ENCODE results near the gene IGSF6.
"Not testable (repeated sequence)": the region's sequence is repeated elsewhere in the genome, so short reads cannot be mapped to it uniquely, and the experiment has no call there.

Gene IGSF6

GRCh38 chr16:21652453-21652852, at the start of gene IGSF6:
IGSF6 (minus strand) TSS chr16:21652608; CDS start chr16:21652598, 10 bp downstream.
- no peak for DNase-seq

- DNase-seq = no peak
These were observed 48.9 kb upstream of the IGSF6 start for GRCh38 chr16:21701271-21701670.

- no peak for DNase-seq
These were observed 46.0 kb upstream of the IGSF6 start for GRCh38 chr16:21698169-21699032.

- no peak for DNase-seq
These were observed 44.6 kb upstream of the IGSF6 start for GRCh38 chr16:21697032-21697431.

GRCh38 chr16:21694609-21695008, 42.2 kb upstream of the IGSF6 start:
- DNase-seq = no peak

GRCh38 chr16:21690967-21691366, 38.6 kb upstream of the IGSF6 start:
- not testable (repeated sequence) for DNase-seq

GRCh38 chr16:21689107-21689506, 36.7 kb upstream of the IGSF6 start:
- no peak for DNase-seq

GRCh38 chr16:21685034-21685455, 32.6 kb upstream of the IGSF6 start:
- DNase-seq = no peak

- DNase-seq = peak; percentile 82
These were observed 31.8 kb upstream of the IGSF6 start for GRCh38 chr16:21684199-21684598.

GRCh38 chr16:21683184-21683583, 30.8 kb upstream of the IGSF6 start:
- DNase-seq = no peak

GRCh38 chr16:21680714-21681113, 28.3 kb upstream of the IGSF6 start:
- DNase-seq = not testable (repeated sequence)

GRCh38 chr16:21674456-21674855, 22.0 kb upstream of the IGSF6 start:
- not testable (repeated sequence) for DNase-seq

GRCh38 chr16:21673469-21673868, 21.1 kb upstream of the IGSF6 start:
- DNase-seq = no peak

- DNase-seq = no peak
These were observed 15.2 kb upstream of the IGSF6 start for GRCh38 chr16:21667575-21667974.

- no peak for DNase-seq
These were observed 14.4 kb upstream of the IGSF6 start for GRCh38 chr16:21666772-21667171.

- DNase-seq = no peak
These were observed 12.5 kb upstream of the IGSF6 start for GRCh38 chr16:21664801-21665492.

- peak; percentile 64 for DNase-seq
These were observed 11.7 kb upstream of the IGSF6 start, which contains the start of gene OTOA for GRCh38 chr16:21663889-21664647. OTOA (plus strand) TSS chr16:21663968; CDS start chr16:21678515, 14,547 bp downstream.

- DNase-seq = no peak
These were observed 6.7 kb upstream of the IGSF6 start for GRCh38 chr16:21659124-21659523.

GRCh38 chr16:21656795-21657768, 4.7 kb upstream of the IGSF6 start:
- DNase-seq = no peak

- DNase-seq = no peak
These were observed 2.5 kb upstream of the IGSF6 start for GRCh38 chr16:21654881-21655280.

- no peak for DNase-seq
These were observed 2.1 kb upstream of the IGSF6 start for GRCh38 chr16:21654466-21654865.

GRCh38 chr16:21653571-21653970, 1.2 kb upstream of the IGSF6 start:
- DNase-seq = no peak

Data from activated CD8-positive, alpha-beta memory T cell treated with anti-CD3 and anti-CD28 coated beads, Interleukin-2, amount 50 U/mL, for 48 hours (primary cell).